IMR-90 (cell line): ENCODE measurements around the gene DBP. TPM values are rescaled to one million over a fixed set of nuclear protein-coding genes. Genes with fewer than 3 reads are reported as not detected.

ENCODE experiments used
- ATAC-seq: fragments of 200-7000 bp; cut with Tn5 transposase; 2 replicates; pipeline ENCODE4 v1.9.1; 2020; ENCODE audit warnings: low read depth, mild to moderate bottlenecking, moderate library complexity
- BruUV-seq: library from RNA; stranded (reverse); fragments of 400-500 nt; replicated peaks from 2 replicates; lab custom pipeline; 2021; lab: Mats Ljungman, UMichigan
- CTCF ChIA-PET: fragments of 300-600 bp; formaldehyde crosslinking; extraction: SDS; loops from one replicate; lab custom pipeline; 2021; ENCODE audit warnings: antibody characterized with exemption; lab: Yijun Ruan, JAX
- POLR2A ChIA-PET: fragments of 300-600 bp; sonication (Branson Sonifier 250); formaldehyde crosslinking; loops from one replicate; lab custom pipeline; 2022; ENCODE audit warnings: antibody characterized with exemption; ENCODE audit not compliant: unreplicated experiment; lab: Charles Lee
- DNase-seq: peaks from one replicate; pipeline ENCODE4 v3.0.0; 2013
- H2AFZ ChIP-seq: replicated peaks from 2 replicates; pipeline ENCODE3; 2013; ENCODE audit warnings: low read length, mild to moderate bottlenecking; ENCODE audit not compliant: poor library complexity
- H2AK5ac ChIP-seq: 2 replicates; pipeline ENCODE4 v1.6.1; 2013; ENCODE audit warnings: low read depth, low read length, inconsistent platforms
- H2AK9ac ChIP-seq: replicated peaks from 2 replicates; pipeline ENCODE3; 2013; ENCODE audit warnings: mild to moderate bottlenecking, low read depth, low read length, moderate library complexity; ENCODE audit not compliant: poor library complexity
- H2BK120ac ChIP-seq: 2 replicates; pipeline ENCODE4 v1.6.1; 2013; ENCODE audit warnings: low read depth, low read length, inconsistent platforms
- H2BK15ac ChIP-seq: 3 replicates; pipeline ENCODE4 v1.6.1; 2013; ENCODE audit warnings: low read depth, low read length, inconsistent platforms
- H2BK20ac ChIP-seq: 2 replicates; pipeline ENCODE4 v1.6.1; 2013; ENCODE audit warnings: low read depth, mild to moderate bottlenecking, inconsistent platforms, low read length, moderate library complexity
- H2BK5ac ChIP-seq: 2 replicates; pipeline ENCODE4 v1.6.1; 2013; ENCODE audit warnings: mild to moderate bottlenecking, low read depth, low read length, inconsistent platforms; ENCODE audit not compliant: poor library complexity, severe bottlenecking
- H3K14ac ChIP-seq: replicated peaks from 2 replicates; pipeline ENCODE4 v1.6.1; 2013; ENCODE audit warnings: low read depth, low read length, inconsistent platforms
- H3K18ac ChIP-seq: 2 replicates; pipeline ENCODE4 v1.6.1; 2013; ENCODE audit warnings: low read depth, low read length, control low read depth
- H3K23ac ChIP-seq: 2 replicates; pipeline ENCODE4 v1.6.1; 2013; ENCODE audit warnings: low read depth, low read length, inconsistent platforms
- H3K27ac ChIP-seq: 2 replicates; pipeline ENCODE4 v1.5.1; 2013; ENCODE audit warnings: mild to moderate bottlenecking, control low read depth, low read length; ENCODE audit not compliant: insufficient read depth
- H3K27me3 ChIP-seq: 2 replicates; pipeline ENCODE4 v1.6.1; 2013; ENCODE audit warnings: low read length; ENCODE audit not compliant: control insufficient read depth, insufficient read depth
- H3K36me3 ChIP-seq: 2 replicates; pipeline ENCODE4 v1.6.1; 2013; ENCODE audit warnings: low read length, mixed read lengths; ENCODE audit not compliant: control insufficient read depth, insufficient read depth
- H3K4ac ChIP-seq: 2 replicates; pipeline ENCODE4 v1.6.1; 2013; ENCODE audit warnings: low read depth, low read length, inconsistent platforms
- H3K4me1 ChIP-seq: 2 replicates; pipeline ENCODE4 v1.6.1; 2013; ENCODE audit warnings: low read length, mixed read lengths; ENCODE audit not compliant: control insufficient read depth, insufficient read depth
- H3K4me2 ChIP-seq: 2 replicates; pipeline ENCODE4 v1.6.1; 2013; ENCODE audit warnings: low read depth, mild to moderate bottlenecking, control low read depth, low read length, moderate library complexity
- H3K4me3 ChIP-seq: 2 replicates; pipeline ENCODE4 v1.5.1; 2013; ENCODE audit warnings: low read depth, mild to moderate bottlenecking, control low read depth, low read length, moderate library complexity; ENCODE audit not compliant: insufficient read depth
- H3K56ac ChIP-seq: 2 replicates; pipeline ENCODE4 v1.6.1; 2013; ENCODE audit warnings: low read length, inconsistent platforms; ENCODE audit not compliant: insufficient read depth; ENCODE audit errors: extremely low read depth
- H3K79me1 ChIP-seq, 2 experiments: 2 replicates each; pipeline ENCODE4 v1.6.1; 2013; ENCODE audit warnings: low read length in 2 of 2, inconsistent platforms in 1 of 2, low read depth in 1 of 2
- H3K9ac ChIP-seq: 2 replicates; pipeline ENCODE4 v1.6.1; 2013; ENCODE audit warnings: low read depth, low read length, control low read depth
- H3K9me1 ChIP-seq: 2 replicates; pipeline ENCODE4 v1.6.1; 2013; ENCODE audit warnings: low read length, inconsistent platforms; ENCODE audit not compliant: insufficient read depth
- H3K9me3 ChIP-seq: 2 replicates; pipeline ENCODE4 v1.6.1; 2013; ENCODE audit warnings: low read length; ENCODE audit not compliant: control insufficient read depth, insufficient read depth
- H4K20me1 ChIP-seq: 2 replicates; pipeline ENCODE4 v1.6.1; 2013; ENCODE audit warnings: low read length, inconsistent platforms; ENCODE audit not compliant: insufficient read depth
- H4K5ac ChIP-seq: 2 replicates; pipeline ENCODE4 v1.6.1; 2013; ENCODE audit warnings: mild to moderate bottlenecking, low read depth, low read length, control low read depth
- H4K8ac ChIP-seq, 2 experiments: 2 replicates each; pipeline ENCODE4 v1.6.1; 2013; ENCODE audit warnings: low read depth in 2 of 2, low read length in 2 of 2, control low read depth in 1 of 2, inconsistent platforms in 1 of 2
- H4K91ac ChIP-seq: 2 replicates; pipeline ENCODE4 v1.6.1; 2013; ENCODE audit warnings: low read depth, low read length, inconsistent platforms; ENCODE audit not compliant: insufficient read depth
- BHLHE40 ChIP-seq: fragments of 150-350 bp; IDR thresholded peaks from 2 replicates; pipeline ENCODE4 v1.6.1; 2016; ENCODE audit warnings: mild to moderate bottlenecking, low read depth, low read length
- CEBPB ChIP-seq: IDR thresholded peaks from 2 replicates; pipeline ENCODE4 v1.6.1; 2012; ENCODE audit warnings: low read depth, low read length, improper control_type of control experiment
- ELK1 ChIP-seq: fragments of 150-350 bp; IDR thresholded peaks from 2 replicates; pipeline ENCODE4 v1.6.1; 2016; ENCODE audit warnings: low read depth, mild to moderate bottlenecking, low read length, moderate library complexity, borderline replicate concordance
- MAFK ChIP-seq: IDR thresholded peaks from 2 replicates; pipeline ENCODE4 v1.6.1; 2012; ENCODE audit warnings: low read depth, low read length, improper control_type of control experiment
- MAZ ChIP-seq: IDR thresholded peaks from 2 replicates; pipeline ENCODE4 v1.6.1; 2012; ENCODE audit warnings: low read depth, mild to moderate bottlenecking, low read length, improper control_type of control experiment, moderate library complexity, borderline replicate concordance
- MXI1 ChIP-seq: IDR thresholded peaks from 2 replicates; pipeline ENCODE4 v1.6.1; 2012; ENCODE audit warnings: low read depth, mild to moderate bottlenecking, low read length, moderate library complexity, borderline replicate concordance
- POLR2A ChIP-seq: IDR thresholded peaks from 2 replicates; pipeline ENCODE4 v1.6.1; 2012; ENCODE audit warnings: mild to moderate bottlenecking, low read depth, low read length
- RAD21 ChIP-seq: IDR thresholded peaks from 2 replicates; pipeline ENCODE4 v1.6.1; 2012; ENCODE audit warnings: low read length, improper control_type of control experiment
- RCOR1 ChIP-seq: IDR thresholded peaks from 2 replicates; pipeline ENCODE4 v1.6.1; 2012; ENCODE audit warnings: mild to moderate bottlenecking, low read length, improper control_type of control experiment; ENCODE audit not compliant: insufficient replicate concordance
- RFX5 ChIP-seq: IDR thresholded peaks from 2 replicates; pipeline ENCODE4 v1.8.0; 2012; ENCODE audit warnings: low read depth, mild to moderate bottlenecking, low read length, moderate library complexity
- SMC3 ChIP-seq: fragments of 150-350 bp; IDR thresholded peaks from 2 replicates; pipeline ENCODE4 v1.6.1; 2016; ENCODE audit warnings: low read depth, mild to moderate bottlenecking, antibody characterized with exemption, low read length, moderate library complexity
- USF2 ChIP-seq: fragments of 150-350 bp; IDR thresholded peaks from 2 replicates; pipeline ENCODE4 v1.6.1; 2017; ENCODE audit warnings: mild to moderate bottlenecking, antibody characterized with exemption, low read length, low read depth
- WGBS, 2 experiments: methylation state at CpG; one replicate each; pipeline versions ENCODE4 v1.1.5 to v1.1.7; 2013; ENCODE audit warnings: missing lambda C conversion rate in 2 of 2; ENCODE audit not compliant: insufficient read length in 1 of 2; ENCODE audit errors: extremely low coverage in 2 of 2; 5-methylcytosine and 5-hydroxymethylcytosine counted together
- dilution Hi-C: fragments of 300-500 bp; cut with HindIII; formaldehyde crosslinking; loops from one replicate; pipeline ENCODE4 v1.14.3; 2018; ENCODE audit warnings: low sequenced_read_pairs; ENCODE audit not compliant: unreplicated experiment
- in situ Hi-C: fragments of 300-500 bp; cut with MboI; formaldehyde crosslinking; loops from 3 replicates; pipeline ENCODE4 v1.14.3; 2019; ENCODE audit warnings: low sequenced_read_pairs, inconsistent platforms, mixed read lengths
- intact Hi-C: fragments of 100-400 bp; cut with micrococcal nuclease; formaldehyde crosslinking; loops from 2 replicates; pipeline ENCODE4 v1.10.0; 2022
- polyA plus RNA-seq, 3 experiments: library from polyadenylated mRNA; depleted of rRNA; stranded (reverse); fragments of >200 nt; gene quantifications; 2 replicates each; pipeline ENCODE4 v1.2.3, GENCODE V29; 2012; ENCODE audit warnings: low replicate concordance in 1 of 3
- total RNA-seq: library from RNA; depleted of rRNA; stranded (reverse); fragments of >200 nt; gene quantifications from 2 replicates; pipeline ENCODE4 v1.2.3, GENCODE V29; 2012

DBP gene
- total and polyA plus RNA-seq, 2 of the 4 experiments (the other 2 are of a cell fraction), result 3.0 to 3.6 TPM

- TF ChIP-seq ELK1, result no peak
Observed at GRCh38 chr19:48674921-48675824, 38.0 kb upstream of the DBP start (continued).

- no peak overlapping the region for H3K9ac ChIP-seq
- no peaks in the 10 kb centered on the region for H3K4me1 ChIP-seq
- H3K9me1 ChIP-seq, result no peaks in the 10 kb centered on the region
- no peak overlapping the region for H4K8ac ChIP-seq
- H4K20me1 ChIP-seq, result no peaks in the 10 kb centered on the region
- no peak overlapping the region for H2AFZ ChIP-seq
- no peak overlapping the region for H4K5ac ChIP-seq
- no peak overlapping the region for H2BK120ac ChIP-seq
- H3K56ac ChIP-seq, result no peak overlapping the region
- no peak overlapping the region for H3K27ac ChIP-seq
- no peak overlapping the region for H2BK5ac ChIP-seq
- H3K23ac ChIP-seq, result no peak overlapping the region
- no TSS peak for BruUV-seq
- H4K91ac ChIP-seq, result no peak overlapping the region
- no peak overlapping the region for H3K14ac ChIP-seq
- ChIA-PET CTCF (no interaction called here), POLR2A (no interaction called here)
- no peak overlapping the region for H3K4me3 ChIP-seq
- H2AK5ac ChIP-seq, result no peak overlapping the region
- in situ Hi-C loops (no loop called here), dilution Hi-C loops (no loop called here), intact Hi-C loops (loop anchor here (2.0 kb wide), 1 partner anchor 40 kb away; no protein-coding TSS in a partner anchor)
- no peak overlapping the region for H2BK15ac ChIP-seq
- DNase-seq (no peak), ATAC-seq (no peak)
- no peaks in the 10 kb centered on the region for H3K9me3 ChIP-seq
- 81% methylated on average over 3 of the region's 19 CpGs; no CpG with 5 or more reads in 1 of the 2 experiments for WGBS, 2 experiments
- H2BK20ac ChIP-seq, result no peak overlapping the region
- H2AK9ac ChIP-seq, result no peak overlapping the region
- peaks cover 9% of the 10 kb centered on the region; the same call in 1 of the 2 replicates for H3K27me3 ChIP-seq
- no peak overlapping the region for H3K18ac ChIP-seq
- H3K4me2 ChIP-seq, result no peak overlapping the region
- H3K4ac ChIP-seq, result no peak overlapping the region
- H3K36me3 ChIP-seq, result no peaks in the 10 kb centered on the region
- no peaks in the 10 kb centered on the region for H3K79me1 ChIP-seq
- TF ChIP-seq RAD21 (no peak), CEBPB (no peak), ELK1 (no peak), SMC3 (no peak), RCOR1 (no peak), MAZ (no peak), MXI1 (no peak), POLR2A (no peak), RFX5 (no peak), MAFK (no peak), USF2 (no peak), BHLHE40 (no peak)
Observed at GRCh38 chr19:48674216-48674809, 37.1 kb upstream of the DBP start.
